Right lobe of liver (tissue), 6 donors: ENCODE data around the gene MAPK1. TPM values are rescaled to one million over a fixed set of nuclear protein-coding genes. Genes with fewer than 3 reads are reported as not detected.

Source experiments
- ATAC-seq, 4 donors: fragments of 200-7000 bp; cut with Tn5 transposase; one replicate each; pipeline ENCODE4 v1.9.1; 2020; ENCODE audit warnings: mild to moderate bottlenecking in 4 of 4, moderate library complexity in 4 of 4
- DNase-seq, 3 donors: peaks; one replicate each; pipeline ENCODE4 v3.0.0-alpha.2; 2020
- H3K27ac ChIP-seq, 3 donors: fragments of 200-600 bp; one replicate each; pipeline ENCODE4 v1.8.0; 2022
- H3K27me3 ChIP-seq, 2 donors: fragments of 200-600 bp; one replicate each; pipeline ENCODE4 v1.8.0; 2022
- H3K36me3 ChIP-seq, 4 donors: fragments of 200-600 bp; sonication (generic) in 1 of 4; one replicate each; pipeline versions ENCODE4 v1.5.1 to v1.8.0; 2017 to 2022; ENCODE audit warnings: control low read depth in 1 of 4
- H3K4me1 ChIP-seq, 4 donors: fragments of 200-600 bp; sonication (generic) in 1 of 4; one replicate each; pipeline versions ENCODE4 v1.5.1 to v1.8.0; 2017 to 2022; ENCODE audit warnings: control low read depth in 1 of 4
- H3K4me3 ChIP-seq, 3 donors: fragments of 200-600 bp; one replicate each; pipeline ENCODE4 v1.8.0; 2022
- H3K9me3 ChIP-seq, 4 donors: fragments of 200-600 bp; sonication (generic) in 1 of 4; one replicate each; pipeline versions ENCODE4 v1.5.1 to v1.8.0; 2017 to 2022; ENCODE audit warnings: control low read depth in 1 of 4
- CTCF ChIP-seq, 4 donors: fragments of 200-600 bp in 3 of 4; fragments of 450-650 bp in 1 of 4; IDR thresholded peaks; one replicate each; pipeline versions ENCODE4 v1.5.1 to v1.8.0; 2016 to 2022; ENCODE audit warnings: antibody characterized with exemption in 4 of 4, mild to moderate bottlenecking in 2 of 4
- POLR2A ChIP-seq: fragments of 450-650 bp; IDR thresholded peaks from one replicate; pipeline ENCODE4 v1.6.1; 2017; ENCODE audit warnings: antibody characterized with exemption, mild to moderate bottlenecking
- WGBS: methylation state at CpG from one replicate; pipeline ENCODE4 v1.1.6; 2018; ENCODE audit warnings: low coverage, low lambda C conversion rate; ENCODE audit not compliant: insufficient coverage; ENCODE audit errors: missing lambda C conversion rate; 5-methylcytosine and 5-hydroxymethylcytosine counted together
- intact Hi-C, 2 donors: fragments of 100-400 bp; cut with DNase I; formaldehyde crosslinking; loops; one replicate each; pipeline versions ENCODE4 v1.11.2 to v1.14.1; 2022
- small RNA-seq, 2 experiments: library from RNA; depleted of rRNA; stranded (forward); fragments of <200 nt; gene quantifications; one replicate each; pipeline ENCODE3, GENCODE V24; 2016
- total RNA-seq, 6 experiments: library from RNA; depleted of rRNA in 2 of 6; stranded (reverse); fragments of >200 nt in 2 of 6; fragmentation: NEBNext Ultra II Directional in 3 of 6; extraction: Animal tissue kit (Norgen Biotek cat#: 25700) in 3 of 6; gene quantifications; one replicate each; pipeline versions ENCODE4 v1.1.0 to v1.2.4, GENCODE V29; 2016 to 2023
- donor health status: DM: no; HTN: yes; CAD: no.
- donor health status: DM: no; HTN: no; CAD: no.
- donor health status: DM: no; HTN: no; CAD: no.
- donor health status: DM: no; HTN: yes; CAD: no.
- donor health status: DM: no; HTN: yes; CAD: no.

Gene MAPK1
- total RNA-seq, 6 experiments from 2014 or later: 43.4 to 75.0 (median 59.5) TPM

GRCh38 chr22:21709688-21710087, 157.8 kb downstream of the MAPK1 start:
- DNase-seq: no peak
- intact Hi-C loops: loop anchor here in 1 of 2 donors (5.0 kb wide), 1 partner anchor 228 kb away; no protein-coding TSS in a partner anchor
- Histone ChIP-seq H3K27me3 (no peaks in the 10 kb centered on the region), H3K4me3 (no peak overlapping the region), H3K4me1 (peaks cover 0 to 4% (median 0%) of the 10 kb centered on the region in 4 donors), H3K9me3 (no peaks in the 10 kb centered on the region), H3K36me3 (no peaks in the 10 kb centered on the region), H3K27ac (no peak overlapping the region)
- no peak for TF ChIP-seq CTCF (IDR thresholded peaks at IDR 0.05)
- no peak for TF ChIP-seq POLR2A
- WGBS: 46% methylated on average over 3 of the region's 8 CpGs
- ATAC-seq: no peak

- intact Hi-C loops: no loop called here
- 89% methylated on average over 4 of the region's 6 CpGs for WGBS
- no peak for DNase-seq
Measured at GRCh38 chr22:21708960-21709359, 158.5 kb downstream of the MAPK1 start.

GRCh38 chr22:21707677-21708076, 159.8 kb downstream of the MAPK1 start:
- ATAC-seq: no peak

More at GRCh38 chr22:21708960-21709359, 158.5 kb downstream of the MAPK1 start:
- TF ChIP-seq CTCF (IDR thresholded peaks at IDR 0.05) (no peak), POLR2A (no peak)
- no peaks in the 10 kb centered on the region for H3K36me3 ChIP-seq
- no peak overlapping the region for H3K27ac ChIP-seq
- no peaks in the 10 kb centered on the region for H3K27me3 ChIP-seq
- H3K4me3 ChIP-seq: no peak overlapping the region
- H3K9me3 ChIP-seq: no peaks in the 10 kb centered on the region
- peaks cover 0 to 4% (median 0%) of the 10 kb centered on the region in 4 donors for H3K4me1 ChIP-seq
- ATAC-seq: no peak

More at GRCh38 chr22:21707677-21708076, 159.8 kb downstream of the MAPK1 start:
- Histone ChIP-seq H3K4me3 (no peak overlapping the region), H3K27ac (no peak overlapping the region), H3K4me1 (no peaks in the 10 kb centered on the region), H3K36me3 (no peaks in the 10 kb centered on the region), H3K27me3 (no peaks in the 10 kb centered on the region), H3K9me3 (no peaks in the 10 kb centered on the region)
- WGBS: 68% methylated on average over 2 of the region's 3 CpGs
- intact Hi-C loops: no loop called here
- no peak for TF ChIP-seq POLR2A
- TF ChIP-seq CTCF (IDR thresholded peaks at IDR 0.05): no peak
- no peak for DNase-seq

Small RNAs within 50 kb of the gene (small RNA-seq; reads per million reads assigned to genes)
- gene RN7SL280P (0 reads per million in 2 experiments), gene RNA5SP493 (0 reads per million in 2 experiments)

Other genes starting within 250 kb of the MAPK1 start
- gene YDJC, start 237.6 kb downstream of the MAPK1 start, total RNA-seq: 10 to 100 TPM in 2 of 6 experiments, 1 to 10 TPM in 4; 7.1 to 29.0 (median 7.8) TPM
- gene CCDC116, start 234.9 kb downstream of the MAPK1 start, total RNA-seq: not detected
- 10 to 100 TPM; 33.1 to 85.7 (median 71.6) TPM for gene SDF2L1, start 225.3 kb downstream of the MAPK1 start, total RNA-seq
- 10 to 100 TPM; 18.9 to 24.2 (median 22.1) TPM for gene PPIL2, start 201.6 kb downstream of the MAPK1 start, total RNA-seq
- gene YPEL1, start 131.9 kb downstream of the MAPK1 start, total RNA-seq: 10 to 100 TPM in 1 of 6 experiments, 1 to 10 TPM in 5; 1.0 to 11.2 (median 2.7) TPM
- gene PPM1F, start 85.2 kb upstream of the MAPK1 start, total RNA-seq: 10 to 100 TPM in 4 of 6 experiments, 1 to 10 TPM in 2; 5.0 to 19.4 (median 12.8) TPM
- 10 to 100 TPM; 13.5 to 20.4 (median 15.6) TPM for gene TOP3B, start 115.1 kb upstream of the MAPK1 start, total RNA-seq